NCI-H2227 (cell line): ENCODE results near the gene IL17RB.

ENCODE experiments used
- DNase-seq: peaks from one replicate; lab custom pipeline; 2025; ENCODE audit not compliant: unreplicated experiment; lab: John Stamatoyannopoulos, UW

IL17RB gene

GRCh38 chr3:53828581-53828980 lies 17.8 kb upstream of the IL17RB start:
- no peak for DNase-seq

- DNase-seq: no peak
Observed at GRCh38 chr3:53829605-53830004, 16.8 kb upstream of the IL17RB start.

GRCh38 chr3:53830944-53831343 lies 15.4 kb upstream of the IL17RB start:
- no peak for DNase-seq

GRCh38 chr3:53833053-53833645 lies 13.2 kb upstream of the IL17RB start:
- no peak for DNase-seq

GRCh38 chr3:53833700-53834099 lies 12.7 kb upstream of the IL17RB start:
- DNase-seq: no peak

GRCh38 chr3:53834429-53835095 lies 11.8 kb upstream of the IL17RB start:
- DNase-seq: no peak

GRCh38 chr3:53835257-53835656 lies 11.1 kb upstream of the IL17RB start:
- DNase-seq: no peak

GRCh38 chr3:53836084-53836872 lies 10.1 kb upstream of the IL17RB start:
- DNase-seq: no peak

GRCh38 chr3:53837331-53837730 lies 9.0 kb upstream of the IL17RB start:
- DNase-seq: no peak

GRCh38 chr3:53841296-53841695 lies 5.1 kb upstream of the IL17RB start:
- DNase-seq: no peak

GRCh38 chr3:53842436-53843194 lies 3.8 kb upstream of the IL17RB start:
- peak; percentile 6 for DNase-seq

GRCh38 chr3:53843195-53844177 lies 2.9 kb upstream of the IL17RB start:
- DNase-seq: no peak

- DNase-seq: no peak
Observed at GRCh38 chr3:53844262-53845102, 1.9 kb upstream of the IL17RB start.

- DNase-seq: peak; percentile 24
Observed at GRCh38 chr3:53845103-53845880, 1.1 kb upstream of the IL17RB start.

- no peak for DNase-seq
Observed at GRCh38 chr3:53845881-53846133, 561 bp upstream of the IL17RB start.

GRCh38 chr3:53846851-53847155 lies 435 bp downstream of the IL17RB start:
- DNase-seq: no peak

- no peak for DNase-seq
Observed at GRCh38 chr3:53849916-53850315, 3.5 kb downstream of the IL17RB start.

GRCh38 chr3:53850895-53851294 lies 4.5 kb downstream of the IL17RB start:
- no peak for DNase-seq

GRCh38 chr3:53856964-53857363 lies 10.6 kb downstream of the IL17RB start:
- DNase-seq: no peak
